CD4-positive, alpha-beta T cell treated with Interferon gamma for 1 hour (primary cell): Measurements from ENCODE around the gene TMEM125.

ENCODE experiments used
- DNase-seq: peaks from one replicate; pipeline ENCODE4 v3.0.0-alpha.2; 2020

Gene TMEM125

GRCh38 chr1:43294761-43295160 is 25.0 kb downstream of the TMEM125 start:
- no peak for DNase-seq

GRCh38 chr1:43296207-43296606 is 26.4 kb downstream of the TMEM125 start:
- DNase-seq = no peak

GRCh38 chr1:43298055-43298454 is 28.3 kb downstream of the TMEM125 start:
- no peak for DNase-seq

- DNase-seq = no peak
Observed at GRCh38 chr1:43299101-43299500, 29.3 kb downstream of the TMEM125 start.

GRCh38 chr1:43300378-43301094 is 30.8 kb downstream of the TMEM125 start, which contains the start of gene TIE1:
Gene TIE1, plus strand, starts transcription at chr1:43300982. Its CDS starts 90 bp downstream, at chr1:43301072.
- no peak for DNase-seq

- DNase-seq = no peak
Observed at GRCh38 chr1:43302201-43302600, 32.4 kb downstream of the TMEM125 start.

GRCh38 chr1:43302721-43303470 is 33.1 kb downstream of the TMEM125 start:
- DNase-seq = no peak

GRCh38 chr1:43303471-43304313 is 33.9 kb downstream of the TMEM125 start:
- no peak for DNase-seq

GRCh38 chr1:43304314-43304681 is 34.5 kb downstream of the TMEM125 start:
- DNase-seq = no peak

GRCh38 chr1:43304771-43305300 is 35.1 kb downstream of the TMEM125 start:
- DNase-seq = no peak

- DNase-seq = no peak
Observed at GRCh38 chr1:43305461-43305860, 35.7 kb downstream of the TMEM125 start.

GRCh38 chr1:43305926-43306687 is 36.3 kb downstream of the TMEM125 start:
- no peak for DNase-seq

GRCh38 chr1:43306688-43307457 is 37.1 kb downstream of the TMEM125 start:
- no peak for DNase-seq

GRCh38 chr1:43307458-43308158 is 37.8 kb downstream of the TMEM125 start:
- no peak for DNase-seq

GRCh38 chr1:43308635-43309404 is 39.0 kb downstream of the TMEM125 start:
- no peak for DNase-seq

GRCh38 chr1:43309405-43310025 is 39.7 kb downstream of the TMEM125 start:
- DNase-seq = no peak

- no peak for DNase-seq
Observed at GRCh38 chr1:43311521-43311920, 41.7 kb downstream of the TMEM125 start.

- DNase-seq = no peak
Observed at GRCh38 chr1:43312212-43312623, 42.4 kb downstream of the TMEM125 start.

- no peak for DNase-seq
Observed at GRCh38 chr1:43312663-43313515, 43.1 kb downstream of the TMEM125 start.
